HT-29 (cell line): Measurements from ENCODE around the gene PLPPR4. TPM values are rescaled to one million over a fixed set of nuclear protein-coding genes. Genes with fewer than 3 reads are reported as not detected.

ENCODE experiments used
- DNase-seq: peaks from one replicate; pipeline ENCODE4 v3.0.0-alpha.2; 2015; ENCODE audit warnings: low spot score
- total RNA-seq: library from RNA; depleted of rRNA; stranded (reverse); fragments of >200 nt; shearing (Covaris generic); gene quantifications from 2 replicates; pipeline ENCODE4 v1.2.3, GENCODE V29; 2014

PLPPR4 gene
- total RNA-seq, 1 experiment from 2014 or later: not detected

- no peak for DNase-seq
These were observed 84.3 kb downstream of the PLPPR4 start for GRCh38 chr1:99348397-99349132.

DNA sequence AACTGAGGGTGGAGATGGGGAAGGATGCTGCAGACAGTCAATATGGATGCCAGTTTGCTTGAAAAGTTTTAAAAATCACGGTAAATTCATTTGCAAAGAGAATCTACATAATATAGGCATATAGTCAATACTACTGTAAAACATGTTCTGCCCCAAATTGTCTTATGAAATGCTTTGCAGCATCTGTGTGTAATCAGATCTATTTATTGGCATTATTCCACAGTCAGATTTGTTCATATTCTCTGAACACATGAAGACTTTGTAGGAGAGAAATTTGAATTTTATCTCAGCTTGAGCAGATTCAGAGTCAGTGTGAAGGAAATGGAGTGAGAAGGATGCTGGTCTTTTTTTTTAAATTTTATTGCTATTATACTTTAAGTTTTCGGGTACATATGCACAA is 88.5 kb downstream of the PLPPR4 start:
- DNase-seq: no peak

DNA sequence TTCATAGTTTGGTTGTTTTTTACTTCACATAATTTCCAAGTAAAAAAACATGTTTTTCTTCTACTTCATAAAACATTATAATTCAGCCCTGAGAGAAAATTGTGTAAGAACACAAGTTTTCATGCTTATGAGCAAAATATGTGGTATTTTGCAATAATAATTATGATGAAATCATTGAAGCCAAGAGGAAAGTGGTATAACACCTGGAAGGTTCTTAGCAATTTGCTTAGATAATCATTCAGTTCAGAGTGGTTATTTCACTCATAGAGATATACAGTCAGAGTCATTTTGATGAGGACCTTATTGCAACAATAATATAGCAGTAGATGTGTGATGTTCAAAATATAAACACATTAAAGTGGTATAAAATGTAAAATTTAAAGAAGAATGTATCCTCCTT is 94.5 kb downstream of the PLPPR4 start:
- no peak for DNase-seq
